Gastroesophageal sphincter (tissue), 3 donors: ENCODE data around the gene INHBA.

ENCODE experiments used
- CTCF ChIP-seq, 4 experiments: fragments of 200-600 bp in 2 of 4; fragments of 450-650 bp in 2 of 4; sonication (generic) in 1 of 4; IDR thresholded peaks; one replicate each; pipeline ENCODE4 v1.5.1; 2017 to 2019; ENCODE audit warnings: antibody characterized with exemption in 4 of 4, mild to moderate bottlenecking in 2 of 4, moderate library complexity in 2 of 4
- EP300 ChIP-seq: sonication (generic); formaldehyde crosslinking; IDR thresholded peaks from one replicate; pipeline ENCODE4 v1.6.1; 2017; ENCODE audit warnings: antibody characterized with exemption, mild to moderate bottlenecking
- POLR2A ChIP-seq, 2 donors: fragments of 450-650 bp; IDR thresholded peaks; one replicate each; pipeline ENCODE4 v1.6.1; 2017; ENCODE audit warnings: antibody characterized with exemption in 2 of 2, mild to moderate bottlenecking in 2 of 2, moderate library complexity in 1 of 2
- POLR2AphosphoS5 ChIP-seq: sonication (generic); formaldehyde crosslinking; IDR thresholded peaks from one replicate; pipeline ENCODE4 v1.6.1; 2017; ENCODE audit warnings: antibody characterized with exemption

GRCh38 chr7:41745451-41745850 is 42.6 kb upstream of the INHBA start:
- no peak for TF ChIP-seq POLR2AphosphoS5
- TF ChIP-seq CTCF (IDR thresholded peaks at IDR 0.05): no peak
- TF ChIP-seq EP300: no peak
- TF ChIP-seq POLR2A (IDR thresholded peaks at IDR 0.05): no peak
